GM21515 (cell line): ENCODE measurements around the gene FURIN.
"Not testable (repeated sequence)": the region's sequence is repeated elsewhere in the genome, so short reads cannot be mapped to it uniquely, and the experiment has no call there.

Experiments
- ATAC-seq: cut with Tn5 transposase; IDR thresholded peaks from one replicate; pipeline ENCODE4 v1.9.1; 2021; ENCODE audit not compliant: unreplicated experiment

The FURIN gene

GRCh38 chr15:90914305-90915080 is 46.1 kb downstream of the FURIN start:
- no peak for ATAC-seq

- ATAC-seq: no peak
Observed at GRCh38 chr15:90915216-90915807, 46.9 kb downstream of the FURIN start.

- no peak for ATAC-seq
Observed at GRCh38 chr15:90915808-90916440, 47.5 kb downstream of the FURIN start.

GRCh38 chr15:90916461-90916860 is 48.1 kb downstream of the FURIN start:
- no peak for ATAC-seq

- no peak for ATAC-seq
Observed at GRCh38 chr15:90917569-90917968, 49.2 kb downstream of the FURIN start.

GRCh38 chr15:90918034-90918788 is 49.8 kb downstream of the FURIN start:
- ATAC-seq: no peak

- ATAC-seq: no peak
Observed at GRCh38 chr15:90918835-90919234, 50.4 kb downstream of the FURIN start.

- no peak for ATAC-seq
Observed at GRCh38 chr15:90921887-90922286, 53.5 kb downstream of the FURIN start.

GRCh38 chr15:90922712-90923322 is 54.4 kb downstream of the FURIN start:
- ATAC-seq: peak; percentile 76

GRCh38 chr15:90924375-90924774 is 56.0 kb downstream of the FURIN start:
- peak; percentile 45 for ATAC-seq

- not testable (repeated sequence) for ATAC-seq
Observed at GRCh38 chr15:90926766-90927165, 58.4 kb downstream of the FURIN start.

GRCh38 chr15:90928106-90928505 is 59.7 kb downstream of the FURIN start:
- ATAC-seq: not testable (repeated sequence)

GRCh38 chr15:90929246-90930019 is 61.0 kb downstream of the FURIN start:
- ATAC-seq: no peak

- no peak for ATAC-seq
Observed at GRCh38 chr15:90930861-90931574, 62.6 kb downstream of the FURIN start.

- no peak for ATAC-seq
Observed at GRCh38 chr15:90931575-90931827, 63.1 kb downstream of the FURIN start.

- ATAC-seq: peak; percentile 45
Observed at GRCh38 chr15:90931828-90932659, 63.7 kb downstream of the FURIN start, which contains the start of gene HDDC3. Gene HDDC3 (minus strand): TSS chr15:90932549. CDS start chr15:90932540, 9 bp downstream.

GRCh38 chr15:90932660-90932991 is 64.2 kb downstream of the FURIN start:
- no peak for ATAC-seq
